Stimulated activated CD4-positive, alpha-beta T cell treated with anti-CD3 and anti-CD28 coated beads, Interleukin-2, amount 100 ng/mL, for 4 hours (primary cell): ENCODE data around the gene NOMO2.
"Not testable (repeated sequence)": the region's sequence is repeated elsewhere in the genome, so short reads cannot be mapped to it uniquely, and the experiment has no call there.

Experiments used
- DNase-seq: peaks from one replicate; pipeline ENCODE4 v3.0.0-alpha.2; 2020; ENCODE audit warnings: low read depth

The NOMO2 gene

DNA sequence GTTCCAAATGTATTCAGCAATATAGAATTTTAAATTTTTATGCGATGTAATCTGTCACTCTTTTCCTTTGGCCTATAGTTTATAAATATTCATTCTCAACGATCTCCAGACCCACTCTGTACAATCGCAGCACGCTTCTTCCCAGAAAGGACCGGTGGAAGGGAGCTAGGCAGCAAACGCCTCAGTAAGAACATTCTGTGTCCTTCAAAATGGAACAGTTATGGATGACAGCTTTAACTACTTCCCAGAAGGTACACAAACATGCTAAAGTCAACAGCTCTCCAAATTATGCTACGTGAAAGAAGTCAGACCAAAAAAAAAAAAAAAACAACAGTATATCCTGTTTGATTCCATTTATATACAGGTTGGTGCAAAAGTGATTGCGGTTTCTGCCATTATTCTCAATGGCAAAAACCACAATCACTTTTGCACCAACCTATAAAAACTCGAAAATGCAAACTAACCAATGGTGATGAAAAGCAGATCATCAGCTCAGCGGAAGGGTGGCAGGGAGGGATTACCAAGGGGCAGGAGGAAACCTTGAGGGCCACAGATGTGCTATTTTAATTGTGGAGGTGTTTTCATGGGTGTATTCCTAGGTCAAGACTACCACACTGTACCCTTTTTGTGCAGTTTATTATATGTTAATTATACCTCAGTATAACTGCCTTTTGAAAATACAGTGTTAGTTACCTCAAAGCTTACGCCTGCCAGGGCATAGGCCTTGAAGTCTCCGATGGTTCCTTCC is 43.2 kb downstream of the NOMO2 start:
- DNase-seq = not testable (repeated sequence)

DNA sequence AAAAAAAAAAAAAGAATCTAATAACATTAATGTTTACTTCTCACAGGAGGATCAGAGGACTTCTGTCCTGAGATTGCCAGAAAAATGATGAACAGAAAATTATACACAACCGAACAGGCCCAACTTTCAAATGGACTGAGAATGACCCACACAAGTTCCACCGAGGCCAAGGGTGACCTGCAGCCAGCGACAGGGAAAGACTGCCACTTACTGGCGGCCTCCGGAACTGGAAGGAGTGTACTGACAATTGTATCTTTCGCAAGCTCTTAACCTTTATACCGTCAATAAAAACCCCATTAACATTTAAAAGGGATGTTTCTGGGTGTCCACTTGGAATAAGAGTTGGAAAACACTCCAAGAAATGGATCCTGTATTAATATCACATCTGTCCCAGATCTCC is 63.5 kb downstream of the NOMO2 start:
- DNase-seq = not testable (repeated sequence)

GRCh38 chr16:18497032-18497431 is 64.9 kb downstream of the NOMO2 start:
- DNase-seq = not testable (repeated sequence)

DNA sequence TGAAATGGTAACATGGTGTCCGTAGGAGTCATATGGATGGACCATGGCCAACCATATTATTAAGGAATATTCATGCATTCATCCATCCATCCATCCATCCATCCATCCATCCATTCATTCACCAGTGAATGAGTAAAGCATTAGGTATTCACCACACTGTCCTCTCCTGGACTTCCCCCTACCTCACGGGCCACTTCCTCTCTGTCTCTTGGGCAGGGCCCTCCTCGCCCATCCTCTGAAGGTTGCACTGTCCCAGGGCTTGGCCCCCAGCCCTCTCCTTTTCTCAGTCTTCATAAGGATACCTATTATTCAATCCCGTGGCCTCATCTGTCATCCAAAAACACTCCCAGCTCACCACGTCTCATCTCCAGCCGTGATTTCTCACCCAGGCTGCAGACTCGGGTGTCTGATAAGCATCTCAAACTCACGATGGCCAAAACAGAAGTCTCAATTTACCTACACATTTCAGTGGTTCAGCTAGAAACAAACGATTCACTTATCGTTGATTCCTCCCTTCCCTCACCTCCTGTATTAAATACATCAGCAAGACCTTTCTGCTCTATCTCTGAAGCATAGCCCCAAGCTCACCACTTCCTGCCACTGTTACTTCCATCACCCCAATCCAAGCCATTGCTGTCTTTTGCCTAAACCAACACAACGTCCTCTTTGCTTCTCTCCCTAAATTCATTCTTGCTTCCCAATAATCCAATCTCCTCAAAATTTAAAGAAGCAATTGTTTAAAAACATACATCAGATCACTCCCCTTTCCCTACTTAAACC is 69.6 kb downstream of the NOMO2 start:
- DNase-seq = not testable (repeated sequence)

- DNase-seq = not testable (repeated sequence)
Measured at GRCh38 chr16:18436025-18436424, 125.9 kb downstream of the NOMO2 start.

DNA sequence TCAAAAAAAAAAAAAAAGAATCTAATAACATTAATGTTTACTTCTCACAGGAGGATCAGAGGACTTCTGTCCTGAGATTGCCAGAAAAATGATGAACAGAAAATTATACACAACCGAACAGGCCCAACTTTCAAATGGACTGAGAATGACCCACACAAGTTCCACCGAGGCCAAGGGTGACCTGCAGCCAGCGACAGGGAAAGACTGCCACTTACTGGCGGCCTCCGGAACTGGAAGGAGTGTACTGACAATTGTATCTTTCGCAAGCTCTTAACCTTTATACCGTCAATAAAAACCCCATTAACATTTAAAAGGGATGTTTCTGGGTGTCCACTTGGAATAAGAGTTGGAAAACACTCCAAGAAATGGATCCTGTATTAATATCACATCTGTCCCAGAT is 146.1 kb downstream of the NOMO2 start:
- not testable (repeated sequence) for DNase-seq

DNA sequence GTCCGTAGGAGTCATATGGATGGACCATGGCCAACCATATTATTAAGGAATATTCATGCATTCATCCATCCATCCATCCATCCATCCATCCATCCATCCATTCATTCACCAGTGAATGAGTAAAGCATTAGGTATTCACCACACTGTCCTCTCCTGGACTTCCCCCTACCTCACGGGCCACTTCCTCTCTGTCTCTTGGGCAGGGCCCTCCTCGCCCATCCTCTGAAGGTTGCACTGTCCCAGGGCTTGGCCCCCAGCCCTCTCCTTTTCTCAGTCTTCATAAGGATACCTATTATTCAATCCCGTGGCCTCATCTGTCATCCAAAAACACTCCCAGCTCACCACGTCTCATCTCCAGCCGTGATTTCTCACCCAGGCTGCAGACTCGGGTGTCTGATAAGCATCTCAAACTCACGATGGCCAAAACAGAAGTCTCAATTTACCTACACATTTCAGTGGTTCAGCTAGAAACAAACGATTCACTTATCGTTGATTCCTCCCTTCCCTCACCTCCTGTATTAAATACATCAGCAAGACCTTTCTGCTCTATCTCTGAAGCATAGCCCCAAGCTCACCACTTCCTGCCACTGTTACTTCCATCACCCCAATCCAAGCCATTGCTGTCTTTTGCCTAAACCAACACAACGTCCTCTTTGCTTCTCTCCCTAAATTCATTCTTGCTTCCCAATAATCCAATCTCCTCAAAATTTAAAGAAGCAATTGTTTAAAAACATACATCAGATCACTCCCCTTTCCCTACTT is 152.2 kb downstream of the NOMO2 start:
- DNase-seq = not testable (repeated sequence)

- DNase-seq = not testable (repeated sequence)
Measured at GRCh38 chr16:18401851-18402657, 159.8 kb downstream of the NOMO2 start.

GRCh38 chr16:18401159-18401558 is 160.7 kb downstream of the NOMO2 start:
- DNase-seq = not testable (repeated sequence)

- not testable (repeated sequence) for DNase-seq
Measured at GRCh38 chr16:18394363-18394762, 167.5 kb downstream of the NOMO2 start.

DNA sequence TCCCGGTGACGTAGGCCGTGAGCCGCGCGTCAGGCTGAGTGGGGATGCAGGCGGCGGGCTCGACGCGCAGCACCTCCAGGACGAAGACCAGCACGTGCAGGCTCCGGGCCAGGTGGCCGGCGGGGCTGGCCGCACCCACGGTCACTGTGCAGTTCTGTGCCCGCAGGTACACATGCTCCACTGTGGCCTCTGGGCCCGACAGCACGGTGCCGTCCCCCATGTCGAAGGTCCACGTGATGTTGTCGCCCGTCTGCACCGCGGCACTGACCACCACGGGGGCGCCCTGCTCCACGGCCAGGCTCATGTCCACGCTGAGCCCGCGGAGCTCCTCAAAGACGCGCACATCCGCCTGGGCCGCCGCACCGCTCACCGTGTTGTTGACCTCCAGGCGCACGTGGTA is 174.1 kb downstream of the NOMO2 start:
- not testable (repeated sequence) for DNase-seq

GRCh38 chr16:18386517-18386916 is 175.4 kb downstream of the NOMO2 start:
- DNase-seq = not testable (repeated sequence)

DNA sequence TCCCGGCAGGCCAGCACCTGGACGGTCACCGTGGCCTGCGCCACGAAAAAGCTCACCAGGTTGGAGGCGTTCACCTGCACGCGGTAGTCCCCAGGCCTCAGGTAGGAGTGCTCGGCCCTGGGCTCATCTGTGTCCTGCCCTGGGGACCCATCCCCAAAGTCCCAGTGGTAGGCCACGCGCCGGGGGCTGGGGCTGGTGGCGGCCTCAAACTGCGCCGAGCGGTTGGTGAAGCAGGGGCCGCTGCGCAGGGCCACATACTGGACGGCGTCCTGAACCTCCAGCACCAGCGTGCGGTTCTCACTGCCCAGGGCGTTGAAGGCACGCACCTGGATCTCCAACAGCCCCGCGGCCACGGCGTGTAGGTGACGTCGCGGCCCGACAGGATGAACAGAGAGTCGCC is 176.6 kb downstream of the NOMO2 start:
- DNase-seq = not testable (repeated sequence)

GRCh38 chr16:18384869-18385268 is 177.0 kb downstream of the NOMO2 start:
- not testable (repeated sequence) for DNase-seq

DNA sequence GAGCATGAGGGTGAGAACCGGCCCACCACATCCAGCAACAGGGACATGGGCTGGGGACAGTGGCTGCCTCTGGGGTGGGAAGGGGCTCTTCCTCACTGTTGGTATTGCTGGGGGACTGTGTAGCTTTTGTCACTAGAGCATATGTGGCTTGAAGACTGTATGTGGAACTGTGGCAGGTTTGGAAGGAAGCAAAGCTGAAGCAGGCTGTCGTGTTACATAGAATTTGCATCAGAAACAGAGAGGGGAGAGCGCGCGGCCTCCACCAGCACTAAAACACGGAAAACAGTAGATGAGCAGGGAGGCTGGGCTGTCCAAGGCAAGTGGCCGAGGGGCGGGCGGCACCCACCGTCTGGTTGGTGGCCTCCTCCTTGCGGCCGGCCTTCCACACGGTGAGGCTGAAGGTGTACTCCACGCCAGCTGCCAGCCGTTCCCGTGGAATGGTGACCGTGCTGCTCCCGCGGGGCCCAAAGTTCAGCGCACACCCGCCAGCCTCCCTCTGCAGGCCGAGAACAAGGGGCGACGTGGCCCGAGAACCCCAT is 177.7 kb downstream of the NOMO2 start:
- DNase-seq = not testable (repeated sequence)

DNA sequence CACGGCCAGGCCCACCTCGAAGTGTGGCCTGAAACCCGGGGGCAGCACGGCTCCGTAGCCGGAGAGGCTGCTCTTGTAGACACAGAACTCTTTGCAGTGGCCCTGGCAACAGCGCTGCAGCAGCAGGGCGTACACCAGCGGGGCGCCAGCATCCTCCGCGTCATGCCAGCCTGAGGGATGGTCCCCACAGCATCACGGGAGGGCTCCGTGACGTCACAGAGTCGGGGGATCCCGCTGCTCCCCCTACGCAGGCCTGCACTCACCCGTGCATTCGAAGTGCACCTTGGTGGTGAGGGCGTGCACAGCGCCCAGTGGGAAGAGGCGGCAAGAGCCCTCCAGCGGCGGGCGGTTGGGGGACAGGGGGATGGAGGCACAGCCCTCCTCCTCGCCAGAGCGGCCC is 179.2 kb downstream of the NOMO2 start:
- DNase-seq = not testable (repeated sequence)
